Kidney epithelial cell (primary cell): ENCODE measurements around the gene DCDC2C. TPM values are rescaled to one million over a fixed set of nuclear protein-coding genes. Genes with fewer than 3 reads are reported as not detected.

Experiments used
- DNase-seq: peaks from one replicate; pipeline ENCODE4 v3.0.0-alpha.2; 2010; ENCODE audit warnings: low read depth
- H3K27me3 ChIP-seq: 2 replicates; pipeline ENCODE4 v1.6.0; 2011; ENCODE audit warnings: low read length; ENCODE audit not compliant: control insufficient read depth, insufficient read depth
- H3K36me3 ChIP-seq: 2 replicates; pipeline ENCODE4 v1.5.1; 2011; ENCODE audit warnings: low read length; ENCODE audit not compliant: control insufficient read depth, insufficient read depth
- H3K4me3 ChIP-seq: 2 replicates; pipeline ENCODE4 v1.5.1; 2011; ENCODE audit warnings: low read depth, mild to moderate bottlenecking, control low read depth, low read length
- CTCF ChIP-seq: IDR thresholded peaks from 2 replicates; pipeline ENCODE4 v1.5.1; 2011; ENCODE audit warnings: mild to moderate bottlenecking, moderate library complexity, low read length, control low read depth, inconsistent platforms; ENCODE audit not compliant: insufficient read depth, poor library complexity, severe bottlenecking
- total RNA-seq: library from RNA; depleted of rRNA; stranded (reverse); fragments of >200 nt; gene quantifications from 2 replicates; pipeline ENCODE4 v1.2.3, GENCODE V29; 2015

Gene DCDC2C
- total RNA-seq, 1 donor from 2014 or later = not detected

GRCh38 chr2:3664925-3665324 is 38.5 kb upstream of the DCDC2C start:
- Histone ChIP-seq H3K4me3 (no peak overlapping the region), H3K27me3 (no peaks in the 10 kb centered on the region), H3K36me3 (no peaks in the 10 kb centered on the region)
- no peak for DNase-seq
- TF ChIP-seq CTCF = no peak

GRCh38 chr2:3665886-3666612 is 37.3 kb upstream of the DCDC2C start:
- DNase-seq = no peak
- Histone ChIP-seq H3K27me3 (no peaks in the 10 kb centered on the region), H3K4me3 (no peak overlapping the region), H3K36me3 (no peaks in the 10 kb centered on the region)
- no peak for TF ChIP-seq CTCF

- no peak overlapping the region for H3K4me3 ChIP-seq
- H3K27me3 ChIP-seq = no peaks in the 10 kb centered on the region
- no peaks in the 10 kb centered on the region for H3K36me3 ChIP-seq
- TF ChIP-seq CTCF = no peak
- no peak for DNase-seq
These were observed 36.8 kb upstream of the DCDC2C start for GRCh38 chr2:3666613-3666975.

- Histone ChIP-seq H3K4me3 (no peak overlapping the region), H3K36me3 (no peaks in the 10 kb centered on the region), H3K27me3 (no peaks in the 10 kb centered on the region)
- no peak for DNase-seq
- no peak for TF ChIP-seq CTCF
These were observed 36.2 kb upstream of the DCDC2C start for GRCh38 chr2:3667151-3667631.

GRCh38 chr2:3669656-3670055 is 33.7 kb upstream of the DCDC2C start:
- Histone ChIP-seq H3K36me3 (no peaks in the 10 kb centered on the region), H3K4me3 (no peak overlapping the region), H3K27me3 (no peaks in the 10 kb centered on the region)
- TF ChIP-seq CTCF = no peak
- DNase-seq = no peak

GRCh38 chr2:3670376-3670775 is 33.0 kb upstream of the DCDC2C start:
- Histone ChIP-seq H3K36me3 (no peaks in the 10 kb centered on the region), H3K27me3 (no peaks in the 10 kb centered on the region), H3K4me3 (no peak overlapping the region)
- DNase-seq = no peak
- TF ChIP-seq CTCF = no peak
